ENCODE measurements around the gene ATOH8.

Gene ATOH8

GRCh38 chr2:85773692-85774091 lies 19.9 kb downstream of the ATOH8 start:
- no peak for DNase-seq

- no peak for DNase-seq
Measured at GRCh38 chr2:85774126-85774978, 20.6 kb downstream of the ATOH8 start.

GRCh38 chr2:85775406-85776381 lies 21.9 kb downstream of the ATOH8 start:
- DNase-seq, result no peak

DNA sequence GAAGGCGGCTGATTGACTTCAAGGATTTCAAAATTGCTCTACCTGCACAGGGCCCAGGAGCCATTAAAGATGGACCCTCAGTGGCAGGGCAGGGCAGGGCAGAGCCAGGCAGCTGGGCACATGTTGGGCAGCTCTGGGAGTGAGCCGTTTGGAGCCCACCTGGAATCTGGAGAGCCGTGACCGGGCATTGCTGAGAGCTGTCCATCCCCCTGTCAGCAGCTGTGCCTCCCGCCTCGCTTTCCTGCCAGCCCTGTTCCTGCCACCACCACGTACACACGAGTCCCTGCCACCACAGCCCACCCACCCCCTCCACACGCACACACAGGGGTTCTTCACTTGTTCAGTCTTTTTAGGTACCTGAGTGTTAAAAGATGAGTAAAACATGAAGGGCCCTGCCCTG lies 22.9 kb downstream of the ATOH8 start:
- DNase-seq, result no peak

DNA sequence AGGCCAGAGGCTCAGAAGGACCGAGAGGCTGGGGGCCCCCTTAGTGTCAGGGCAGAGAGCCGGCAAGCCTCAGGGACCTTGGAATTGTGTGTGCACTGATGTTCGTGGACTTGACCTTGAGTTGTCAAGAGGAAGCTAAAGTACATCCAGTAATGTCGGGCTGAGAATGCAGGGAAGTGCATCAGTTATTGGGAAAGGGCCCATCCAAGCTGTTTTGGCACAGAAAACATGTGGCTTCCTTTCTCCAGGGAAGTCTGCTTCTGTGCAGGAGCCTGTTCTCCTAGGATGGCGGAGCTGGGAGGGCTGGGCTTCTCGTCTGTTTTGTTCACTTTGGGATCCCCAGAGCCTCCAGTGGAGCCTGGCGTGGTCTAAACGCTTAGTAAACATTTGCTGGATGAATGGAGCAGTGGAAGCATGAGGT lies 23.7 kb downstream of the ATOH8 start:
- DNase-seq, result no peak

- no peak for DNase-seq
Measured at GRCh38 chr2:85778646-85779379, 25.0 kb downstream of the ATOH8 start.

DNA sequence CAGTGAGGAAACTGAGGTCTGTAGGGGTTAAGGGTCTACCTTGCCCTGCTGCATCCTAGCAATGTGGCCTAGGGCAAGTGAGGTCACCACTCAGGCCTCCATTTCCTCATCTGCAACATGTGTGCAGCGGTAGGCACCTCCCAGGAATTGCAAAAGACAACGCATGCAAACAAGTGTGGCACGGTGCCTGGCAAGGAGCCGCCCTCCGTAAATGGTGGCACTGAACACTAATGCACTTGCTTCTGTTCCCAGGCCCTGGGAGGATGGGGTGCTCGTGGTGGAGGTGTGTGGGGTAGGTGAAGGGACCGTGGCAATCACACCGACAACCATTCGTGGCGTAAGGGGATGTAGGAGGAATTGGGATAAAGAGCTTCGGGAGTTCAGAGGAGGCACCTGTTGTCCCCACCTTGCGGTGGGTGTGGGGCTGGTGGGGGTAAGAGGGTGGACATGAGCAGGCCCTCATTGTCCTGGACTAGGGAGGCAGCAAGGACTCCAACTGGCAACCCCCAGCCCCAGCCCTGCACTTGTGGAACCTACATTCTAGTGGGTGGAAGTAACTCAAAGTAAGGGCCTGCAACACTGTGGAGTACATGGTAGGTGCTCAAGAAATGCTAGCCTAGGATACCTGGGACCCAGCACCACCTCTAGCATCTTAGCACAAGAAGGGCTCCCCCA lies 26.0 kb downstream of the ATOH8 start:
- DNase-seq, result no peak

DNA sequence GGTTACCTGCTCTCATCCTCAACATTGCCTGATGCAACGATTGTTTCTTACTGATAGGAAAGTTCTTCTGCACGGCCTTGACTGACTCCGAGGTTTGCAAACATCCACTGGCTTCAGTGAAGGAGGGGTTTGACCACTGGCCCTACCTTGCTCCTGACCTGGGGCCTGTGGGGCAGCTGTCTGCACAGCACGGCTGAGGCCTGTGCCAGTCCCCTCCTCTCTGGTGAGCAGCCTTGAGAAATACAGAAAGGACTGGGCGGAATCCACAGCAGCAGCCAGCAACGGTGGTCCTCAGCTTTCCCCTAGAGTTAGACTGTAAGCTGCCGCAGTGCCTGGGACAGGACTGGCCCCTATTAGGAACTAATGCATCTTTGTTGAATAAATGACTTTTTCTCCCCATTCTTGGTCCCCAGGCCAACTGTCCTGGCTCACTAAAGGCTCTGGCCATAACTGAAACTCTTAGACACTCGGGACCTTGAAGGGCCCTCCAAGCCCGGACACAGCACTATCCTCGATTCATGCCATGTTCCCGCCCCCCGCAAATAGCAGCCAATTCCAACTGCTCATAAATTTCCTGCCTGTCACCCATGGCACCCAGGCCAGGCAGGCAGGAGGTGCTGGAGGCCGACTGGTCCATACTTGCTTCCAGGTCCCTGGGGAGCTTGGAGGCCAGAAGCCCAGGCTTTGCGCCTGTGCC lies 26.7 kb downstream of the ATOH8 start:
- DNase-seq, result no peak

DNA sequence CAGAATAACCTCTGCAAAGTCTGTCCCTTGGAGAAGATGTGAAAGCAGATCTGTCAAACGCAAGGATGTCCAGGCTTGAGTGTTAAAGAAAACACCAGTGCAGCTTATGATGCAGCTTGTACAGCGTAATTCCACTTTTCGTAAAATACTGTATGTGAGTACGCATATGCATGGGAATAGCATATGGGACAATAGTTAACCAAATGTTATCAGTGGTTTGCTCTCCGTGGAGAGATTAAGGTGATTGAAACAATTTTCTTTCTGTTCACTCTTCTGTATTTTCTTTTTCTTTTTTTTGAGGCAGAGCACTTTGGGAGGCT lies 27.2 kb downstream of the ATOH8 start:
- DNase-seq, result no peak

DNA sequence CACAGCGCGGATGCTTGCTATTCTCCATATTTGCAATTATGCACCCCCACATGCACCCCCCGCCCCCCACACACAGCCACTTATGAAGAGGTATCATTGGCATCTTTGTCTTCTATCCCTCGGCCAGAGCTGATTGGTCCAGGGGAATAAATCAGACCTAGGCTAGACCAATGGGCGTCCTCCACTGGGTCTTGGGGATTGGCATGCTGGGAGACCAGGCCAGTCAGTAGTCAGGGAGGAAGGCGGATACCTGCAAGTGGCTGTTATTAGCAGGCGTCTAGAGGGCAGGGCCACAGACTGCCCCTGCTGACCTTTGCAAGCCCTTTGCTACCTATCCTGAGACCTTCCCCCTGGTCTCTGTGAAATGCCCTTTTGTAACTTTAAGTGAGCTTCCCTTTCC lies 30.0 kb downstream of the ATOH8 start:
- DNase-seq, result no peak

DNA sequence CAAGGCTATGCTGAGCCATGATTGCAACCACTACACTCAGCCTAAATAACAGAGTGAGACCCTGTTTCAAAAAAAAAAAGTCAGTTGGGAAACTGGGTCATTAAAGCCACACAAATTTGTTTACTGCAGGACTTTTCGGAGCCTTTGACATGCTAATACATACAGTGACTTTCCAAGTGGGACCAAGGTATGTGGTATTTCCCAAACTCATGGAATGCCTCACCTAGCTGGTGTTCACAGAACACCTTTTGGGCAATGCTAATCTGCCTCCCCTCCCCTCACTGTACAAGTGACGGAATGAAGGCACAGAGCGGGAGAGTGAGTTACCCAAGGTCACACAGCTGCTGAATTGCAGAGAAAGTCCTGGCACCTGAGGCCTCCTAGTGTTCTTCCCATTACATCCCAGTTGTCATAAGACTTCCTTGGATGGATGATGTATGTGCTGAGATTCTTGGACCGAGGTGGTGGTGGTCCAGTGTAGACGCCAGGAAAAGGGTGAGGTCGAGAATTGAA lies 30.7 kb downstream of the ATOH8 start:
- no peak for DNase-seq

DNA sequence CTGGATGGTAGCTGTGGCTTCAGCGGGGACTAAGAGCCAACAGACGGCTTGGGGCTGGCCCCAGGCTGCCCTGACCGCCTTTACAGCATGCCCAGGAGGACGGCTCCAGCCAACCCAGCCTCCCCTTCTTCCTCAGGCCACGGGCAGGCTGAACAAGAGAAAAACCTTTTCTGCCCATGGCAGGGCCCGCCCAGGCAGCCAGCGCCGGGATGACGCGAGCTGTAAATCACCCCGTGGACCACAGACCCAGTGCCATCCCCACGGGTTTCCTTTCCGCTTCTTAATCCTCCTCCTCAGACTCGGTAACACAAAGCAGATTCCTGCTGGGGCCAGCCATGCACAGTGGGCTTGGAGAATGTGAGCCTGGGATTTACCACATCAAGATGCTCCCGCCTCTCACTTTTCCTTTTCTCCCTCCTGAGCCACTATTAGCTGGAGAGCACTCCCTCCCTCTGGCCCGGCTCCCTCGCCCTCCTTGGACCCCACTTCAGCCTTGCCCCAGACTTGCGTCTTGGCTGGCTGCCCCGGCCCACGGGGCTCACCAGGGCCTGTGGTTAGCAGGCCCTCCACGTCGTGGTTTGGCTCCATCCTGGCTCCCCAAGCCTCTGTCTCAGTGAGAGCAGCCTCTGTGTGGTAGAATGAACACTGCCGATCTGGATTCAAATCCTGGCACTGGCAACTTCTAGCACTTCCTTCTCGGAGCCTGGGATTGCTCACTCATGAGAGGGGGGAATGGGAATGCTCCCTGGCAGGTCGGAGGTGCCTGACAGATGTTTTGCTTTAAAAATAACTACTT lies 31.4 kb downstream of the ATOH8 start:
- no peak for DNase-seq

DNA sequence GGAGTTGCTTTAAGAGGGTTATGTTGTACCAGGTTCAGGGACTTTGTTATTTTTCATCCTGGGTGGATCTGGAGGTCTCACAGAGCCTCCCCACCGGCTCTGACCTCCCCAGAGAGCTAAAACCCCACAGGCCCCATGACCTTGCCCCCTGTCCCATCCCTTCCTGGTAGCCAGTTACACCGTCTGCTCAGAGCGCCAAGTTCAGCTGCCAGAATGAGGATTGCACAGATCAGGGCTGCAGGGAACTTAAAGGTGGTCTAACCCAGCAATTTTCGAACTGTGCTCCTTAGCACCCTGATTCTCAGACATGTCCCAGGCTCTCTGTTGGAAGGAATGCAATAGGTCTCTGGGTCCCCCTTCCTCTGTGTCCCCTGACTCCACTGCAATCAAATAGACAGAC lies 32.1 kb downstream of the ATOH8 start:
- no peak for DNase-seq

- DNase-seq, result no peak
Measured at GRCh38 chr2:85786444-85786843, 32.7 kb downstream of the ATOH8 start.

DNA sequence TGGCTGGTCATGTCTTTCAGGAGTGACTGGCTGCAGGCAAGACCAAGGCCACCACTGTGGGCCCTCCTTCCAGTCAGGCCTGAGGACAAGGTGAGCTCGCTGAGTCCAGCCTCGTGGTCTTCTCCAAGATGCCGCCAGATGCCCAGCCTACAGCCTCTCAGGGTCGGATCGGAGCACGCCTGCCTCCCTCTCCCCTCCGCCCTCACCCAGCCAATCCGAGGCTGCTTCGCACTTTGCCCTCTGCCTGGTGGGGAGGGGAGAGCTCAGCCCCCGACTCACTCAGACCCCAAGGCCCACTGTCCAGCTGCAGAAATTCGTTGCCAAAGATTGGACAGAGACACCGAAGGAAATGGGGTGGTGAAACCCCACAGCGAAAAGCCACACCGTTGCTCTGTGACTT lies 33.1 kb downstream of the ATOH8 start:
- DNase-seq, result no peak

- DNase-seq, result no peak
Measured at GRCh38 chr2:85787282-85787980, 33.6 kb downstream of the ATOH8 start.

DNA sequence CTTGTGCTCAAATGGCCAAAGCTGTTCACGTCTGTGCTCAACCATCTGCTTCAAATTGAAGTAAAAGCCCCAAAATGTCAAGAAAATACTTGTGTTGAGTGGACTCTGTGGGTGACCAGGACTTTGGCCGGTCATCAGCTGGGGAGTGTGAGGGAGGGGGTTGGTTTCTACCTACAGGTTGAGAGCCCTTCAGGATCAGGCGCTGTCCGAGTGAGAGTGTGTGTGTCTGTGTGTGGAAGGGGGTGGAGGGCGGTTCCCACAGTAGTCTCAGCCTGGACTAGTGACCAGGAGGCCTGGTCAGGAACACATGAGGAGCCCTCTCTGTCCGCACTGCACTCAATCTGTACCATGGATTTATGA lies 34.2 kb downstream of the ATOH8 start:
- DNase-seq, result no peak

GRCh38 chr2:85788603-85789002 lies 34.8 kb downstream of the ATOH8 start:
- DNase-seq, result no peak

DNA sequence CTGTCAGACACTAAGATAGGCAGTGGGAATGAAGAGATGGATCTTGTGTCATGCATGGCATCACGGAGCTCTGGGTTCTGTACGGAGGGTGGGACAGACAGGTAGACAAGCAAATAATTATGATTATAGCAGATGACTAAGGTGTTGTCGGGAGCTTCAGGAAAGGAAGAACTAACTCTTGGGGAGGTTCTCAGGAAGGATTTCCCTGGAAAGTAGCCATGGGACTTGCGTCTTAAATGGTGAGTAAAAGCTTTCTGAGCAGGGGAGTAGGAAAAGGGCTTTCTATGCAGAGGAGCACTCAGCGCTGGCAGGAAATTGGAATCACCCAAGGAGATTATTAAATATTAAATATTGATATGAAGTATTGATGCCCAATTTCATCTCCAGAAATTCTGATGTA lies 35.5 kb downstream of the ATOH8 start:
- no peak for DNase-seq

GRCh38 chr2:85790032-85790431 lies 36.2 kb downstream of the ATOH8 start:
- no peak for DNase-seq
